ENCODE measurements around the gene VRK1.
"Not testable (repeated sequence)": the region's sequence is repeated elsewhere in the genome, so short reads cannot be mapped to it uniquely, and the experiment has no call there.

Gene VRK1

GRCh38 chr14:96826818-96827217 lies 29.6 kb downstream of the VRK1 start:
- DNase-seq = no peak

GRCh38 chr14:96827290-96827689 lies 30.1 kb downstream of the VRK1 start:
- no peak for DNase-seq

- DNase-seq = no peak
Measured at GRCh38 chr14:96829791-96830190, 32.6 kb downstream of the VRK1 start.

GRCh38 chr14:96830946-96831345 lies 33.8 kb downstream of the VRK1 start:
- no peak for DNase-seq

GRCh38 chr14:96832351-96832750 lies 35.2 kb downstream of the VRK1 start:
- DNase-seq = no peak

GRCh38 chr14:96838449-96838848 lies 41.3 kb downstream of the VRK1 start:
- DNase-seq = no peak

GRCh38 chr14:96839251-96839650 lies 42.1 kb downstream of the VRK1 start:
- DNase-seq = no peak

GRCh38 chr14:96843137-96843536 lies 46.0 kb downstream of the VRK1 start:
- DNase-seq = no peak

GRCh38 chr14:96844857-96845570 lies 47.8 kb downstream of the VRK1 start:
- DNase-seq = no peak

GRCh38 chr14:96847451-96847850 lies 50.3 kb downstream of the VRK1 start:
- no peak for DNase-seq

- DNase-seq = no peak
Measured at GRCh38 chr14:96848011-96848410, 50.8 kb downstream of the VRK1 start.

- no peak for DNase-seq
Measured at GRCh38 chr14:96849733-96850132, 52.6 kb downstream of the VRK1 start.

GRCh38 chr14:96851694-96852381 lies 54.7 kb downstream of the VRK1 start:
- DNase-seq = no peak

GRCh38 chr14:96852823-96853422 lies 55.7 kb downstream of the VRK1 start:
- DNase-seq = peak in 1 of 14 donors; percentile 1

- no peak for DNase-seq
Measured at GRCh38 chr14:96858643-96859042, 61.5 kb downstream of the VRK1 start.

- DNase-seq = no peak
Measured at GRCh38 chr14:96861568-96862310, 64.6 kb downstream of the VRK1 start.

GRCh38 chr14:96863327-96863985 lies 66.3 kb downstream of the VRK1 start:
- no peak for DNase-seq

- DNase-seq = no peak
Measured at GRCh38 chr14:96863986-96864330, 66.8 kb downstream of the VRK1 start.

- DNase-seq = no peak
Measured at GRCh38 chr14:96867634-96868033, 70.5 kb downstream of the VRK1 start.

GRCh38 chr14:96874127-96874526 lies 76.9 kb downstream of the VRK1 start:
- peak in 1 of 14 donors; percentile 2 for DNase-seq

- DNase-seq = no peak
Measured at GRCh38 chr14:96876747-96877146, 79.6 kb downstream of the VRK1 start.

- no peak for DNase-seq
Measured at GRCh38 chr14:96881713-96882112, 84.5 kb downstream of the VRK1 start.

GRCh38 chr14:96883974-96884373 lies 86.8 kb downstream of the VRK1 start:
- not testable (repeated sequence) for DNase-seq

All from C1 segment of cervical spinal cord (tissue), 14 donors.